HEK293 (cell line): ENCODE data around the gene SLC4A11.

ENCODE experiments used
- CTCF ChIA-PET: fragments of 350-600 bp; formaldehyde crosslinking; extraction: SDS; loops from one replicate; lab custom pipeline; 2021; ENCODE audit warnings: antibody characterized with exemption; lab: Yijun Ruan, JAX
- POLR2A ChIA-PET: fragments of 300-600 bp; formaldehyde crosslinking; extraction: SDS; loops from one replicate; lab custom pipeline; 2020; ENCODE audit warnings: antibody characterized with exemption, inconsistent platforms; lab: Yijun Ruan, JAX
- H3K27ac ChIP-seq: fragments of 200-500 bp; sonication (Bioruptor generic); 2 replicates; pipeline ENCODE4 v1.5.1; 2014; ENCODE audit warnings: low read depth, low read length, control low read depth, inconsistent platforms; ENCODE audit errors: extremely low read depth
- H3K36me3 ChIP-seq, 2 experiments: fragments of 200-500 bp in 1 of 2; sonication (Bioruptor generic) in 1 of 2; 1 replicate in 1 of 2; 2 replicates in 1 of 2; pipeline ENCODE4 v1.5.1; 2014 to 2017; ENCODE audit warnings: inconsistent platforms in 2 of 2, low read length in 2 of 2; ENCODE audit not compliant: control insufficient read depth in 2 of 2, insufficient read depth in 1 of 2
- H3K4me1 ChIP-seq: fragments of 200-500 bp; sonication (Bioruptor generic); 2 replicates; pipeline ENCODE4 v1.5.1; 2014; ENCODE audit warnings: mild to moderate bottlenecking, low read length, inconsistent platforms; ENCODE audit not compliant: control insufficient read depth, insufficient read depth
- H3K4me3 ChIP-seq: 2 replicates; pipeline ENCODE4 v1.5.1; 2011; ENCODE audit warnings: low read depth, mild to moderate bottlenecking, control low read depth, low read length, moderate library complexity
- H3K9me3 ChIP-seq: fragments of 200-500 bp; sonication (Bioruptor generic); 2 replicates; pipeline ENCODE4 v1.5.1; 2014; ENCODE audit warnings: low read depth, low read length, inconsistent platforms; ENCODE audit not compliant: control insufficient read depth, insufficient read depth
- OSR2 ChIP-seq: fragments of 450-650 bp; formaldehyde crosslinking; IDR thresholded peaks from 2 replicates; pipeline ENCODE4 v1.5.1; 2016; ENCODE audit warnings: missing biosample characterization, missing genetic modification characterization
- PATZ1 ChIP-seq: fragments of 450-650 bp; formaldehyde crosslinking; IDR thresholded peaks from 2 replicates; pipeline ENCODE4 v1.5.1; 2016; ENCODE audit warnings: missing biosample characterization, missing genetic modification characterization
- ZBTB49 ChIP-seq: fragments of 450-650 bp; formaldehyde crosslinking; IDR thresholded peaks from 2 replicates; pipeline ENCODE4 v1.5.1; 2016; ENCODE audit warnings: missing biosample characterization, missing genetic modification characterization, low read depth
- ZNF335 ChIP-seq: fragments of 450-650 bp; formaldehyde crosslinking; conservative IDR thresholded peaks from 2 replicates; pipeline ENCODE4 v1.5.1; 2016; ENCODE audit warnings: missing biosample characterization, missing genetic modification characterization
- ZNF341 ChIP-seq: fragments of 450-650 bp; formaldehyde crosslinking; IDR thresholded peaks from 2 replicates; pipeline ENCODE4; 2016; ENCODE audit warnings: low read depth, missing biosample characterization, missing genetic modification characterization
- ZNF501 ChIP-seq: fragments of 450-650 bp; formaldehyde crosslinking; IDR thresholded peaks from 2 replicates; pipeline ENCODE4 v1.5.1; 2016; ENCODE audit warnings: missing biosample characterization, missing genetic modification characterization
- ZNF530 ChIP-seq: fragments of 450-650 bp; formaldehyde crosslinking; IDR thresholded peaks from 2 replicates; pipeline ENCODE4 v1.5.1; 2016; ENCODE audit warnings: low read depth, missing biosample characterization, missing genetic modification characterization
- ZNF555 ChIP-seq: fragments of 450-650 bp; formaldehyde crosslinking; conservative IDR thresholded peaks from 2 replicates; pipeline ENCODE4 v1.5.1; 2017; ENCODE audit warnings: missing biosample characterization, mild to moderate bottlenecking, missing genetic modification characterization, inconsistent platforms
- TF ChIP-seq, protein P1 (sequence below): fragments of 450-650 bp; formaldehyde crosslinking; IDR thresholded peaks from 2 replicates; pipeline ENCODE4 v1.5.1; 2016; ENCODE audit warnings: missing biosample characterization, missing genetic modification characterization
- TF ChIP-seq, protein P2 (sequence below): fragments of 450-650 bp; formaldehyde crosslinking; IDR thresholded peaks from 2 replicates; pipeline ENCODE4 v1.5.1; 2017; ENCODE audit warnings: missing biosample characterization, missing genetic modification characterization

The SLC4A11 gene

DNA sequence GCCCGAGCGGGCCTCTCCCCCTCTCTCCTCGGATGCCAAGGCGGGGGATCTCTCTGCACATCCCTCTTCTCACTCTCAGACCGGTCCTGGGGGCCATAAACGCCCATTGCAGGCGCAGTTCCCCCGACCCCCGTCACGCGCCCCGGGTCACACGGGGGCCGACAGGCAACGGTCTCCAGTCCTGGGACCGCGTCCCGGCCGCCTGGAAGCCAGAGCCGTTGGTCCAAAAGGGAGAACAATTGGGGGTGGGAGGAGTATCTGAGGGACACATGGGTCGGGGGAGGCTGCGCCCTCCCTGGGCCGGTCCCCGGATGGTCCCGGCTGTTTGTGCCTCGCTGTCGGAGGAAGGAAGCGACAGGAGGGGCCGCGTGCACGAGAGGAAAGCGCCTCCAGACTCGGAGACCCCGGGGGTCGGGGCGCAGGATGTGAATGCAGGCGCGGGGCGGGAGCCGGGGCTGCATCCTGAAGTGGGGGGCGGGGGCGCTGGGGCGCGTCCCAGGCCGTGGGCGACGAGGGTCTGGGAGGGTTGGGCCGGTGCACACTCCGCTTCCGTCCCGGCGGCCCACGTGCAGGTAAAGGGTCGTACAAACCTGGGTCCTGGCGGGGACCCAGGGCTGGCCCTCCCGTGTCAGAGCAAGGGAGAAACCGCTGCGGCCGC lies 903 bp downstream of the SLC4A11 start:
- no peak overlapping the region; the same call in 1 of the 2 replicates for H3K27ac ChIP-seq
- no peaks in the 10 kb centered on the region for H3K36me3 ChIP-seq

GRCh38 chr20:3237011-3237957 lies 1.7 kb downstream of the SLC4A11 start:
- CTCF ChIA-PET = interaction anchor here (0.6 to 1.6 kb wide), 6 partner anchors 13 to 308 kb away, joined by 3 to 5 read pairs (median 4); no protein-coding TSS in a partner anchor
- Histone ChIP-seq H3K27ac (no peak overlapping the region), H3K4me3 (no peak overlapping the region), H3K9me3 (no peaks in the 10 kb centered on the region), H3K36me3 (no peaks in the 10 kb centered on the region), H3K4me1 (no peaks in the 10 kb centered on the region)
- POLR2A ChIA-PET = no interaction called here
- TF ChIP-seq PATZ1 (tag by site-specific recombination) = no peak
- no peak for TF ChIP-seq ZNF501 (tag by site-specific recombination)
- TF ChIP-seq, protein P1, sequence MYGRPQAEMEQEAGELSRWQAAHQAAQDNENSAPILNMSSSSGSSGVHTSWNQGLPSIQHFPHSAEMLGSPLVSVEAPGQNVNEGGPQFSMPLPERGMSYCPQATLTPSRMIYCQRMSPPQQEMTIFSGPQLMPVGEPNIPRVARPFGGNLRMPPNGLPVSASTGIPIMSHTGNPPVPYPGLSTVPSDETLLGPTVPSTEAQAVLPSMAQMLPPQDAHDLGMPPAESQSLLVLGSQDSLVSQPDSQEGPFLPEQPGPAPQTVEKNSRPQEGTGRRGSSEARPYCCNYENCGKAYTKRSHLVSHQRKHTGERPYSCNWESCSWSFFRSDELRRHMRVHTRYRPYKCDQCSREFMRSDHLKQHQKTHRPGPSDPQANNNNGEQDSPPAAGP (tag by site-specific recombination) = no peak
- TF ChIP-seq ZNF530 (tag by site-specific recombination) = no peak
- no peak for TF ChIP-seq ZNF555 (tag by site-specific recombination)
- TF ChIP-seq ZNF341 (tag by site-specific recombination) = 0 out of 2 replicates have a peak, but pooled peaks have one; percentile 17
- TF ChIP-seq, all 188 proteins: peak for 1

More for the DNA sequence above, 903 bp downstream of the SLC4A11 start:
- TF ChIP-seq, protein P2, sequence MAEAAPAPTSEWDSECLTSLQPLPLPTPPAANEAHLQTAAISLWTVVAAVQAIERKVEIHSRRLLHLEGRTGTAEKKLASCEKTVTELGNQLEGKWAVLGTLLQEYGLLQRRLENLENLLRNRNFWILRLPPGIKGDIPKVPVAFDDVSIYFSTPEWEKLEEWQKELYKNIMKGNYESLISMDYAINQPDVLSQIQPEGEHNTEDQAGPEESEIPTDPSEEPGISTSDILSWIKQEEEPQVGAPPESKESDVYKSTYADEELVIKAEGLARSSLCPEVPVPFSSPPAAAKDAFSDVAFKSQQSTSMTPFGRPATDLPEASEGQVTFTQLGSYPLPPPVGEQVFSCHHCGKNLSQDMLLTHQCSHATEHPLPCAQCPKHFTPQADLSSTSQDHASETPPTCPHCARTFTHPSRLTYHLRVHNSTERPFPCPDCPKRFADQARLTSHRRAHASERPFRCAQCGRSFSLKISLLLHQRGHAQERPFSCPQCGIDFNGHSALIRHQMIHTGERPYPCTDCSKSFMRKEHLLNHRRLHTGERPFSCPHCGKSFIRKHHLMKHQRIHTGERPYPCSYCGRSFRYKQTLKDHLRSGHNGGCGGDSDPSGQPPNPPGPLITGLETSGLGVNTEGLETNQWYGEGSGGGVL = no peak
- 0 out of 2 replicates have a peak, but pooled peaks have one; percentile 47 for TF ChIP-seq ZNF335
- POLR2A ChIA-PET = no interaction called here
- no peaks in the 10 kb centered on the region for H3K9me3 ChIP-seq
- H3K4me3 ChIP-seq = peak overlapping the region; percentile 55; the same call in 1 of the 2 replicates
- CTCF ChIA-PET = interaction anchor here (0.6 to 1.0 kb wide), 4 partner anchors 19 to 309 kb away, joined by 3 to 4 read pairs (median 3); no protein-coding TSS in a partner anchor
- no peaks in the 10 kb centered on the region for H3K4me1 ChIP-seq

- Histone ChIP-seq H3K27ac (no peak overlapping the region), H3K4me3 (no peak overlapping the region), H3K36me3 (no peaks in the 10 kb centered on the region), H3K4me1 (no peaks in the 10 kb centered on the region), H3K9me3 (no peaks in the 10 kb centered on the region)
- ChIA-PET POLR2A (no interaction called here), CTCF (interaction anchor here (1.6 to 1.8 kb wide), 2 partner anchors 14 to 17 kb away, joined by 4 to 5 read pairs; no protein-coding TSS in a partner anchor)
- TF ChIP-seq OSR2 (tag by site-specific recombination) (0 out of 2 replicates have a peak, but pooled peaks have one; percentile 26), ZBTB49 (tag by site-specific recombination) (no peak)
These were observed 3.2 kb downstream of the SLC4A11 start for GRCh38 chr20:3235666-3236324.
